Cardiac muscle cell (in vitro differentiated cells and primary cell): Measurements from ENCODE around the gene IFNAR2. TPM values are rescaled to one million over a fixed set of nuclear protein-coding genes. Genes with fewer than 3 reads are reported as not detected.
"Not testable (repeated sequence)": the region's sequence is repeated elsewhere in the genome, so short reads cannot be mapped to it uniquely, and the experiment has no call there.

ENCODE experiments used
- DNase-seq, 2 donors: peaks; one replicate each; pipeline versions ENCODE4 v3.0.0 to v3.0.0-alpha.2; 2010 to 2017; ENCODE audit warnings: low read depth in 1 of 2, low spot score in 1 of 2
- H3K27ac ChIP-seq: fragments of 200-600 bp; sonication (generic); 2 replicates; pipeline ENCODE4 v1.5.1; 2016
- H3K27me3 ChIP-seq: fragments of 200-600 bp; sonication (generic); 2 replicates; pipeline ENCODE4 v1.6.0; 2016; ENCODE audit warnings: control low read depth
- H3K36me3 ChIP-seq: fragments of 200-600 bp; sonication (generic); 2 replicates; pipeline ENCODE4 v1.5.1; 2016; ENCODE audit warnings: control low read depth
- H3K4me1 ChIP-seq: fragments of 200-600 bp; sonication (generic); 2 replicates; pipeline ENCODE4 v1.8.1; 2017; ENCODE audit warnings: low read depth, mild to moderate bottlenecking, mixed run types
- H3K4me3 ChIP-seq: fragments of 200-600 bp; sonication (generic); 2 replicates; pipeline ENCODE4 v1.5.1; 2016; ENCODE audit warnings: mild to moderate bottlenecking
- H3K9me3 ChIP-seq: fragments of 200-600 bp; sonication (generic); 2 replicates; pipeline ENCODE4 v1.5.1; 2017; ENCODE audit warnings: low read depth, mild to moderate bottlenecking, control low read depth
- polyA plus RNA-seq: library from polyadenylated mRNA; unstranded; fragments of >200 nt; fragmentation: Nextera tagmentation; extraction: Ambion mirVana; gene quantifications from 2 replicates; pipeline ENCODE4 v1.2.1, GENCODE V29; 2016
- total RNA-seq: library from RNA; depleted of rRNA; stranded (reverse); fragments of >200 nt; gene quantifications from 2 replicates; pipeline ENCODE4 v1.2.3, GENCODE V29; 2016
- TF ChIP-seq, protein P1 (sequence below): IDR thresholded peaks from 2 replicates; pipeline ENCODE4 v1.5.1; 2012; ENCODE audit warnings: low read depth, mild to moderate bottlenecking, low read length

Gene IFNAR2
- total and polyA plus RNA-seq, 2 experiments from 2014 or later, result 3.3 to 10.9 TPM

DNA sequence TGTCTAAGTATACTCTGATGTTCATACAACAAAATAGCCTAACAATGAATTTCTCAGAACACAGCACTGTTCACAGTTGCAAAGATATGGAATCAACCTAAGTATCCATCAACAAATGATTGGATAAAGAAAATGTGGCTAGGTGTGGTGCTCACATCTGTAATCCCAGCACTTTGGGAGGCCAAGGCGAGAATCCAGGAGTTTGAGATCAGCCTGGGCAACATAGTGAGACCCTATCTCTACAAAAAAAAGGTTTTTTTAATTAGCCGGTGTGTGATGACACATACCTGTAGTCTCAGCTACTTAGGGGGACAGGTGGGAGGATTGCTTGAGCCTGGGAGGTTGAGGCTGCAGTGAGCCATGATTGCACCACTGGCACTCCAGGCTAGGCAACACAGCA lies 10.7 kb downstream of the IFNAR2 start:
- Histone ChIP-seq H3K4me3 (no peak overlapping the region), H3K27ac (no peak overlapping the region), H3K36me3 (peaks cover 6% of the 10 kb centered on the region), H3K4me1 (peaks cover 4% of the 10 kb centered on the region), H3K9me3 (no peaks in the 10 kb centered on the region), H3K27me3 (no peaks in the 10 kb centered on the region)
- DNase-seq, result no peak
- TF ChIP-seq, protein P1, sequence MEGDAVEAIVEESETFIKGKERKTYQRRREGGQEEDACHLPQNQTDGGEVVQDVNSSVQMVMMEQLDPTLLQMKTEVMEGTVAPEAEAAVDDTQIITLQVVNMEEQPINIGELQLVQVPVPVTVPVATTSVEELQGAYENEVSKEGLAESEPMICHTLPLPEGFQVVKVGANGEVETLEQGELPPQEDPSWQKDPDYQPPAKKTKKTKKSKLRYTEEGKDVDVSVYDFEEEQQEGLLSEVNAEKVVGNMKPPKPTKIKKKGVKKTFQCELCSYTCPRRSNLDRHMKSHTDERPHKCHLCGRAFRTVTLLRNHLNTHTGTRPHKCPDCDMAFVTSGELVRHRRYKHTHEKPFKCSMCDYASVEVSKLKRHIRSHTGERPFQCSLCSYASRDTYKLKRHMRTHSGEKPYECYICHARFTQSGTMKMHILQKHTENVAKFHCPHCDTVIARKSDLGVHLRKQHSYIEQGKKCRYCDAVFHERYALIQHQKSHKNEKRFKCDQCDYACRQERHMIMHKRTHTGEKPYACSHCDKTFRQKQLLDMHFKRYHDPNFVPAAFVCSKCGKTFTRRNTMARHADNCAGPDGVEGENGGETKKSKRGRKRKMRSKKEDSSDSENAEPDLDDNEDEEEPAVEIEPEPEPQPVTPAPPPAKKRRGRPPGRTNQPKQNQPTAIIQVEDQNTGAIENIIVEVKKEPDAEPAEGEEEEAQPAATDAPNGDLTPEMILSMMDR, result no peak

DNA sequence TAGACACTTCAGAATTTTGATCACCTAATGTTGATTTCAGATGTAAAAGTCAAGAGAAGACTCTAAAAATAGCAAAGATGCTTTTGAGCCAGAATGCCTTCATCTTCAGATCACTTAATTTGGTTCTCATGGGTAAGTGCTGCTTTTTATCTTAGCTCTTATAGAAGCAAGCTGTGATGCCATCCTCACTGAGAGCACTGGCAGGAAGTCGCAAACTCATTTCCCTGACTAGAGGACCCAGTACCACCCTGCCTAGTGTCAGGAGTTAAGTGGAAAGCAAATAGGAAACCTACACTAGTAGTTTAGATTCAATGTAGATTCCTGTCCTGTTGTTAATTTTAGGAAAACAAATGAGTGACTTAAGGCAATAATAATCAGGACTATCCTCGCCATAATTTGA lies 12.1 kb downstream of the IFNAR2 start:
- no peak for DNase-seq
- Histone ChIP-seq H3K4me1 (peaks cover 4% of the 10 kb centered on the region), H3K36me3 (peaks cover 7% of the 10 kb centered on the region), H3K27me3 (no peaks in the 10 kb centered on the region), H3K9me3 (no peaks in the 10 kb centered on the region), H3K27ac (no peak overlapping the region), H3K4me3 (no peak overlapping the region)
- TF ChIP-seq, protein P1, result no peak

DNA sequence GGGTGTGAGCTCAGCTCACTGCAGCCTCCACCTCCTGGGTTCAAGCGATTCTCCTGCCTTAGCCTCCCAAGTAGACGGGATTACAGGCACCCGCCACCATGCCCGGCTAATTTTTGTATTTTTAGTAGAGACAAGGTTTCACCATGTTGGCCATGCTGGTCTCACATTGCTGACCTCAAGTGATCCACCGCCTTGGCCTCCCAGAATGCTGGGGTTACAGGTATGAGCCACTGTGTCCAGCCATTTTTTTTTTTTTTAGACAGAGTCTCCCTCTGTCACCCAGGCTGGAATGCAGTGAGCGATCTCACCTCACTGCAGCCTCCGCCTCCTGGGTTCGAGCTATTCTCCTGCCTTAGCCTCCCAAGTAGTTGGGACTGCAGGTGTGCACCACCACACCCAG lies 13.1 kb downstream of the IFNAR2 start:
- H3K36me3 ChIP-seq, result peaks cover 13% of the 10 kb centered on the region
- not testable (repeated sequence) for H3K4me1 ChIP-seq, H3K9me3 ChIP-seq, H3K27ac ChIP-seq, DNase-seq, H3K4me3 ChIP-seq, H3K27me3 ChIP-seq

DNA sequence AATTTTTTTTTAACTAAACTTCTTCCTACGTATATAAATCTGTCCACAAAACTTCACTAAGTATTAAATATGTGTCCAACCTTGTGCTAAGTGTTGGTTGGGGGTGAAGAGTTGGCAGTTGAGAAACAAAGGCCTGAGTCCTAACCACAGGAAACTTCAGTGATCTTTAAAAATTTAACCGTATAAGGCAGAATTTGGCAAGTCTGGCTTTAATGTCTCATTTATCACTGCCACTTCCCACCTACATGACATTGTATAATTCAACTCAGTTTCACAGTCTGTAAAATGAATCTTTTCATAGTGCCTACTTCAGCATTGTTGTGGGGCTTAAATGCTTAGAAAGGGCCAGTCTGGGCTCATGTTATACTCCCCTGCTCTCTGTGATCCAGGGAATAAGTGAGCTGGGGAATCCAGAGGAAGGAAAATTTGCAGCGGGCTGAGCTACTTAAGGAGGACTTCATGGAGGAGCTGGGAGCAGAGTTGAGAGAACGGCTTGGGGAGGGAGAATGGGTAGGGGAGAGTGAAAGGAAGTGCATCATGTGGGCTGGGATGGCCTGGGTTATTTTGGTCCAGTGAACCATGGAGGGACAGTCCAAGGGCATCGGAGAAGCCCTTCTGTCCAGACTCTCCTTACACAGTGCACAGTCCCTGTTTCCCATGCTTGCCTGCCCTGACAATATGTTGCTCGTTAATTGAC lies 14.5 kb downstream of the IFNAR2 start:
- Histone ChIP-seq H3K4me3 (no peak overlapping the region), H3K9me3 (no peaks in the 10 kb centered on the region), H3K27me3 (no peaks in the 10 kb centered on the region), H3K27ac (no peak overlapping the region), H3K4me1 (peaks cover 4% of the 10 kb centered on the region), H3K36me3 (peaks cover 20% of the 10 kb centered on the region)
- peak in 1 of 2 donors; percentile 41 for DNase-seq
- TF ChIP-seq, protein P1, result no peak

DNA sequence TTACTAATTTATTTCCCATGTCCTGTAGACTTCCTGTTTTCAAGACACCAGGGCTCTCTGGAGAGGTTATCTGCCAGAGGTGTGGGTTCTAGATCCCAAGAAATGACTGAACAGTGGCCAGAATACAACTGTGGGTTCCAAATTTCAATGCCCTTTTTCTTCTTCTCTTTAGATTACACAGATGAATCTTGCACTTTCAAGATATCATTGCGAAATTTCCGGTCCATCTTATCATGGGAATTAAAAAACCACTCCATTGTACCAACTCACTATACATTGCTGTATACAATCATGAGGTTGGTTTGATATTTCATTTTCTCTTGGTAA lies 15.0 kb downstream of the IFNAR2 start:
- Histone ChIP-seq H3K4me3 (no peak overlapping the region), H3K27ac (no peak overlapping the region), H3K9me3 (no peaks in the 10 kb centered on the region), H3K36me3 (peaks cover 23% of the 10 kb centered on the region), H3K27me3 (no peaks in the 10 kb centered on the region), H3K4me1 (peaks cover 4% of the 10 kb centered on the region)
- TF ChIP-seq, protein P1, result no peak
- DNase-seq, result no peak

DNA sequence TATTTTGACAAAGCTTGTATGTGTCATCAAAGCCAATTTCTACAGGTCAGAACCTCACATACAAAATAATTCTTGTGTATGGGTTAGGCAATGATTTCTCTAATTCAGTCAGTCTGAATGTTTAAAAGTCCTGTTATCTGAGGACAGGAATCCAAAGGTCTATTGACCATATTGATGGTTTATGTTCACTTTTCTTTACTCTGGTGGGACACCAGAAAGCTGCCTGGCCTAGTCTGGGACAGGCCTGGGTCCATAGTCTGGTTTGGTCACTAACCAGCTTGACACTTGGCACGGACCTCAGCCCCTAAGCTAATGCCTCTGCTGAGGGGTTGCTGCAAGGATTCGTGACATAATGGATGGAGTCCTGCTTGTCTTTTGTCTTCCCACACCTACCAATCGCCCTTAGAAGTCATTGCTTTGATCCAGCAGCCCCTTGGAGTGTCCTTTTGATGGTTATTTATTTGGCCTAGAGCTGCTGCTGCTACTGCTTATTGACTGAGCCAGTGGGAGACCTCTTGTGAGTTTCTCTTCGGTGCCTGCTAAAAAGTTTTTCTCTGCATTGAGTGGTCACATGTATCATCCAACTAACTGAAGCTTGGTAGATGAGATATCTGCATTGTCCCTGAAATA lies 15.7 kb downstream of the IFNAR2 start:
- Histone ChIP-seq H3K36me3 (peaks cover 23% of the 10 kb centered on the region), H3K4me1 (peaks cover 4% of the 10 kb centered on the region), H3K4me3 (no peak overlapping the region), H3K9me3 (no peaks in the 10 kb centered on the region), H3K27ac (no peak overlapping the region), H3K27me3 (no peaks in the 10 kb centered on the region)
- TF ChIP-seq, protein P1, result no peak
- no peak for DNase-seq
